GM11168 (cell line): Measurements from ENCODE around the gene NBAS.
"Not testable (repeated sequence)": the region's sequence is repeated elsewhere in the genome, so short reads cannot be mapped to it uniquely, and the experiment has no call there.

Experiments
- in situ Hi-C: fragments of 300-500 bp; cut with MboI; formaldehyde crosslinking; loops from one replicate; pipeline ENCODE4 v1.12.0; 2022; ENCODE audit warnings: low sequenced_read_pairs; ENCODE audit not compliant: unreplicated experiment

The NBAS gene

DNA sequence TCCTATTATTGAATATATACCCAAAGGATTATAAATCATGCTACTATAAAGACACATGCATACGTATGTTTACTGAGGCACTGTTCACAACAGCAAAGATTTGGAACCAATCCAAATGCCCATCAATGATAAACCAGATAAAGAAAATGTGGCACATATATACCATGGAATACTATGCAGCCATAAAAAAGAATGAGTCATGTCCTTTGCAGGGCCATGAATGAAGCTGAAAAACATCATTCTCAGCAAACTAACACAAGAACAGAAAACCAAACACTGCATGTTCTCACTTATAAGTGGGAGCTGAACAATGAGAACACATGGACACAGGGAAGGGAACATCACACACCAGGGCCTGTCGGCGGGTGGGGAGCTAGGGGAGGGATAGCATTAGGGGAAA, 310.2 kb downstream of the NBAS start:
- in situ Hi-C loops: not testable (repeated sequence)

DNA sequence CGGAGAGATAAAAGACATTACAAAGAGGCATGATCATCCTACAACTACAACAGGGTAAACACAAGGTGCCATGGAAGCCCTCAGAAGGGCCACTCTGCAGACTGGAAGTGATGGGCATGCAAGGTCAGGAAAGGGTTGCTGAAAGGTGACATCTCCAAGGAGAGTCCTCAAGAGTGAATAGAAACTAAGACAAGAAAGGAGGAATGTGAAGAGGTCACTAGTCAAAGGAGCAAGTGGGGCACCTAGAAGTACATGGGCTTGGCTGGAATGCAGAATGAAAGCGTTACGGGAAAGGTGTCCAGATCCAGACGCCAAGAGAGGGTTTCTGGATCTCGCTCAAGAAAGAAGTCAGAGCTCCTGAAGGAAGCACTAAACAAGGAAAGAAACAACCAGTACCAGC, 314.3 kb downstream of the NBAS start:
- in situ Hi-C loops: no loop called here

DNA sequence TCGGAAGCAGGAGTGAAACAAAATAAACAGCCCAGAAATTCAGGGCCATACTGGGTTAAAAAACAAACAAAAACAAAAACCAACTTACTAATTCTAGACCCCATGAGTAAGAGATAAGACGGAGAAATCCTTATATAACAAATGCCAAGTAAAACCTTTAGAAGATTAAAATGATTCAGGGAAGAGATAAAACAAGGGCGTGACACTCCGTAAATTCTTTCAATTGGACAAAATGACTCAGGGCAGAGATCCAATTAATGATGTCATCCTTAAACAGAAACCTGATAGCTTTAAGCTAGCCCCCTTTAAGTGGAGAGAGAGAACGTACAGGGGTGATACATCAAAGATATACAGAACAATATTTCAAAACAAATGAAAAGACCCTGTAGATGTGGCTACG, 317.4 kb downstream of the NBAS start:
- in situ Hi-C loops: no loop called here

DNA sequence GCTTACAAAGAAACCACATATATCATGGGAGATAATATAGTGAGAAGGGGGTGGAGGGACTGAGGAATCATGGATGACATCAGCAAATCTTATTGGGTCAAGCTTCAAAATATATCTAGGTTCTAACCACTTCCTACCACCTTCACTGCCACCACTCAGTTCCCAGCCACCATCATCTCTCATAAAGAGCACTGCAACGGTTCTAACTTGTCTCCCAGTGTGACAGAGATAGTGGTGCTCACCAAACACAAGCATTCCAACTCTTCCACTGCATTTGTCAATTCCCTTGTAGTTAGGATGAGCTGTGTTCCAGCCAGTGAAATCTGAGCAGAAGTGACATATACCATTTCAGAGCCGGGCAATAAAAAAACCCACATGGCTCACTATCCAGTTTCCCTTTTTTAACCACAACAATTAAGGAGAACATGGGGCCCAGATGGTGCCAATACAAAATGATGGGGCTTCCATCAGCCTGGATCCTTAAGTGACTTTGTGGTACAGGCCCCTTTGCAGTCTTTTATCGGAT, 318.1 kb downstream of the NBAS start:
- in situ Hi-C loops: no loop called here

DNA sequence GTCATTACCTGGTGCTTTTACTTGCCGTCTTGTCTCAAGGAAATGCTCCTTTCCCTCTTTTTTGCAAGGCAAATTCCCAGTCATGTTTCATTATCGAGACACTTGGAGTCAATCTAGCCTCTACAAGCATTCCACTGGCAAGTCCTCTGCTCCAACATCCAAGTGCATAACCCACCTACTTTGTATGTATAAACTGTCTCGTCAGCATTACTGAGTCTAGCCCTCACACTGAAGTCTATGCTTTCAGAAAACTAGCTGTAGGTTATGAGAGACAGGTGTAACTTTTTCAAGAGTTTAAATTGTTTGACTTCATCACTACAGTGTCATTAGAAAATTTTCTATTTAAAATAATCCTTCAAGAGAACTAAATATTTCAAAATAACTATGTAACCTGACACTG, 319.2 kb downstream of the NBAS start:
- in situ Hi-C loops: no loop called here

DNA sequence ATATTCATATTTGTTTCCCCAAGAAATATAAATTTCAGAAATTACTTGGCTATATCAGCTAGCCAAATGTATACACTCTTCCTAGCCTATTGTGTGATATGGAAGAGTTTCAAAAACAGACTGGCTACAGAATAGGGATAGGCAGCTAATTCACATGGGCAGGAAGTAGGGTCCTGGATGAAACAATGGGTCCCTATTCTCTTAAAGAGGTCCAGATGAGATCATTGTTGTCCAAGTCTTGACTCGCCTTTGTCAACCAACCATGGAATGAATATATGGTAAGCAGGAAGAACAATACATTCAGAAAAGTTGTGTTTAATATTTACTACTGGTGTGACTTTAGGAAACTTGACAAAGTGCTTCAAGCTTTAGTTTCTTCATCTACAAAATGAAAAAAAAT, 319.9 kb downstream of the NBAS start:
- in situ Hi-C loops: no loop called here

- in situ Hi-C loops: no loop called here
Observed at GRCh38 chr2:15238028-15238427, 323.1 kb downstream of the NBAS start.

DNA sequence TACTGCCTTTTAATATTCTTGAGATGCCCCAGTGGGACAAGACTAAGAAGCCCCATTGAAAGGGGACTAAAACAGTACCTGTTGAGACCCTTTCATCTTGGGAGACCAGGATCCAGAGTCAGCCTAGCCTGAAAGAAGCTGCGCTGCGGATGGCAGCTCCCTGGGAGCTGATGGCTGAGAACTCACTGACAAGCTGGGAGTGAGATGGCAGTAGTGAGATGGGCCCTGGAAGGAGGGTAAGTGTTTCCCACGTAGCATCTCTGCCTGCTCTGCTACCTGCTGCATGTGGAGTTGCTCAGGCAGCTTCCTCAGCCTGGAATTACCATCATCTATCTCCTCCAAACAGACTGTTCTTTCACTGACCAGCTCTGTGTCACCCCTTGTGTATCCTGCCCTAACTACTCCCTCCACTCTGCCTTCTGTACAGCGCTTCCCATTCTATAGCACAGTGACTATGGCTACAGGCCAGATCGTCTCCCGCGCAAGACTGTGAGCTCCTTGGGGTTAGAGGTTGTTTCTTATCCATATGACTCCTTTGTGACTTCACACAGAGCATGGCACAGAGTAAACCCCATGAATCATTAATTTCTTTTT, 330.4 kb downstream of the NBAS start:
- in situ Hi-C loops: no loop called here

- in situ Hi-C loops: no loop called here
Observed at GRCh38 chr2:15226661-15227060, 334.5 kb downstream of the NBAS start.

GRCh38 chr2:15225131-15225530, 336.0 kb downstream of the NBAS start:
- in situ Hi-C loops: no loop called here

GRCh38 chr2:15224641-15225040, 336.5 kb downstream of the NBAS start:
- in situ Hi-C loops: no loop called here

- in situ Hi-C loops: no loop called here
Observed at GRCh38 chr2:15223887-15224286, 337.2 kb downstream of the NBAS start.

- in situ Hi-C loops: no loop called here
Observed at GRCh38 chr2:15222856-15223255, 338.3 kb downstream of the NBAS start.

- in situ Hi-C loops: no loop called here
Observed at GRCh38 chr2:15220603-15221002, 340.5 kb downstream of the NBAS start.

- in situ Hi-C loops: no loop called here
Observed at GRCh38 chr2:15218423-15219086, 342.6 kb downstream of the NBAS start.

GRCh38 chr2:15212249-15212648, 348.9 kb downstream of the NBAS start:
- in situ Hi-C loops: no loop called here

DNA sequence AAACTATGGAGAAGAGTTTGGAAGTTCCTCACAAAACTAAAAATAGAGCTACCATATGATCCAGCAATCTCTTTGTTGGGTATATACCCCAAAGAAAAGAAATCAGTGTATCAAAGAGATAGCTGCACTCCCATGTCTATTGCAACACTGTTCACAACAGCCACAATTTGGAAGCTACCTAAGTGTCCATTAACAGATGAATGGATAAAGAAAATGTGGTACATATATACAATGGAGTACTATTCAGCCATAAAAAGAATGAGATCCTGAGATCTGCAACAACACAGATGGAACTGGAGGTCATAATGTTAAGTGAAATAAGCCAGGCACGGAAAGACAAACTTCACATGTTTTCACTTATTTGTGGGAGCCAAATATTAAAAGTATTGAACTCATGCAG, 350.6 kb downstream of the NBAS start:
- in situ Hi-C loops: not testable (repeated sequence)

- in situ Hi-C loops: no loop called here
Observed at GRCh38 chr2:15206419-15206818, 354.7 kb downstream of the NBAS start.

DNA sequence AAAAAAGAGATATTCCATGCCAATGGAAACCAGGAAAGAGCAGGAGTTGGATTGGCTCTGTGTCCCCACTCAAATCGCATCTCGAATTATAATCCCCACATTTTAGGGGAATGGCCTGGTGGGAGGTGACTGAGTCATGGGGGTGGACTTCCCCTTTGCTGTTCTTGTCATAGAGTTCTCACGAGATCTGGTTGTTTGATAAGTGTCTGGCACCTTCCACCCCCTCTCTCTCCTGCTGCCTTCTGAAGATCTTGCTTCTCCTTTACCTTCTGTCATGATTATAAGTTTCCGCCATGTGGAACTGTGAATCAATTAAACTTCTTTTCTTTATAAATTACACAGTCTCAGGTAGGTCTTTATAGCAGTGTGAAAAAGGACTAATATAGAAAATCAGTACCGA, 355.6 kb downstream of the NBAS start:
- in situ Hi-C loops: no loop called here

DNA sequence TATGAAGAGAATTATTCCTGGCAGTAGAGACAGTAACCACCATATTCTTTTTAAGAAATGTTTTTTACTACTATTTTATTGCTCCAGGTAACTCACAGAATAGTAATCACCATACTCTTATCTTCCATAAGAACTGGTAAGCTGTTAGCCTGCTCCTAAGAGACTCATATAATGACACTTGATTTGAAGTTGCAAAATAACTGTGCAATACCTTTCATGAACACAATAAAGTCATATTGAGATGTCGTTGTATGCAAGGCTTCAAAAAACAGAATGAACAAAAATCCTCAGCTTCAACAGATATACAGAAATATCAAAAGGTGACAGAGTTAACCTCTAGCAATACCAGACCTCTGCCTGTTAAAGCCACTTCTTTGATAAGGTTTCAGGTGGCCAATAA, 360.1 kb downstream of the NBAS start:
- in situ Hi-C loops: no loop called here

GRCh38 chr2:15200581-15200980, 360.6 kb downstream of the NBAS start:
- in situ Hi-C loops: no loop called here

GRCh38 chr2:15198051-15198450, 363.1 kb downstream of the NBAS start:
- in situ Hi-C loops: no loop called here
